ENCODE data around the gene MUC12.

DNA sequence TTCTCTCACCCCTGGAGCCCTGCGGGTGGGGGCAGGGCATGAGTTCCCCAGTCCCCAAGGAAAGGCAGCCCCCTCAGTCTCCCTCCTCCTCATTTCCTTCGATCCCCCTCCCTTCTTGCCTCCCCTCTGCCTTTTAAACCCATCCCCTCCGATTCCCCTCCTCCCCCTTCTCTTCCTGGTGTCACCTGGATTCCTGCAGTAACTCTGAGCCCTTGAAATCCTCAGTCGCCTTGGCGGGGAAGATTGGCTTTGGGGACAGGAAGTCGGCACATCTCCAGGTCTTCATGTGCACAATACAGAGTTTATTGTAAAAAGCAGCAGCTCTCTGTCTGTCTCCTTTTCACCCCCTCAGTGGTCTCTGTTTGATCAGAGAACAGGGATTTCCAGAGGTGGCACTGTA, 1.3 kb upstream of the MUC12 start:
- TF ChIP-seq, protein P1, sequence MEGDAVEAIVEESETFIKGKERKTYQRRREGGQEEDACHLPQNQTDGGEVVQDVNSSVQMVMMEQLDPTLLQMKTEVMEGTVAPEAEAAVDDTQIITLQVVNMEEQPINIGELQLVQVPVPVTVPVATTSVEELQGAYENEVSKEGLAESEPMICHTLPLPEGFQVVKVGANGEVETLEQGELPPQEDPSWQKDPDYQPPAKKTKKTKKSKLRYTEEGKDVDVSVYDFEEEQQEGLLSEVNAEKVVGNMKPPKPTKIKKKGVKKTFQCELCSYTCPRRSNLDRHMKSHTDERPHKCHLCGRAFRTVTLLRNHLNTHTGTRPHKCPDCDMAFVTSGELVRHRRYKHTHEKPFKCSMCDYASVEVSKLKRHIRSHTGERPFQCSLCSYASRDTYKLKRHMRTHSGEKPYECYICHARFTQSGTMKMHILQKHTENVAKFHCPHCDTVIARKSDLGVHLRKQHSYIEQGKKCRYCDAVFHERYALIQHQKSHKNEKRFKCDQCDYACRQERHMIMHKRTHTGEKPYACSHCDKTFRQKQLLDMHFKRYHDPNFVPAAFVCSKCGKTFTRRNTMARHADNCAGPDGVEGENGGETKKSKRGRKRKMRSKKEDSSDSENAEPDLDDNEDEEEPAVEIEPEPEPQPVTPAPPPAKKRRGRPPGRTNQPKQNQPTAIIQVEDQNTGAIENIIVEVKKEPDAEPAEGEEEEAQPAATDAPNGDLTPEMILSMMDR (IDR thresholded peaks at IDR 0.05): no peak
- TF ChIP-seq POLR2A (IDR thresholded peaks at IDR 0.05) (no peak), POLR2AphosphoS5 (IDR thresholded peaks at IDR 0.05) (no peak), EP300 (IDR thresholded peaks at IDR 0.05) (no peak)
